NCI-H2227 (cell line): ENCODE results near the gene PCDHGA11.
"Not testable (repeated sequence)": the region's sequence is repeated elsewhere in the genome, so short reads cannot be mapped to it uniquely, and the experiment has no call there.

Source experiments
- DNase-seq: peaks from one replicate; lab custom pipeline; 2025; ENCODE audit not compliant: unreplicated experiment; lab: John Stamatoyannopoulos, UW

PCDHGA11 gene

GRCh38 chr5:141420855-141421488 is at the start of gene PCDHGA11:
Gene PCDHGA11 (plus strand): TSS chr5:141421051. CDS start chr5:141421228, 177 bp downstream.
- DNase-seq = peak; percentile 24

- DNase-seq = no peak
These were observed 49.0 kb upstream of the PCDHGA11 start for GRCh38 chr5:141371572-141372475.

GRCh38 chr5:141373673-141374317 is 47.1 kb upstream of the PCDHGA11 start, which contains the start of gene PCDHGA6:
Gene PCDHGA6 (plus strand): TSS chr5:141373891. CDS start chr5:141374084, 193 bp downstream.
- no peak for DNase-seq

- no peak for DNase-seq
These were observed 46.2 kb upstream of the PCDHGA11 start for GRCh38 chr5:141374627-141375026.

- not testable (repeated sequence) for DNase-seq
These were observed 45.3 kb upstream of the PCDHGA11 start for GRCh38 chr5:141375444-141376155.

GRCh38 chr5:141382469-141383294 is 38.2 kb upstream of the PCDHGA11 start, which contains the start of gene PCDHGA7:
Gene PCDHGA7 (plus strand): TSS chr5:141382742. CDS start chr5:141382900, 158 bp downstream.
- DNase-seq = peak; percentile 50

- no peak for DNase-seq
These were observed 37.5 kb upstream of the PCDHGA11 start for GRCh38 chr5:141383345-141383744.

GRCh38 chr5:141384471-141385267 is 36.2 kb upstream of the PCDHGA11 start:
- DNase-seq = no peak

- DNase-seq = not testable (repeated sequence)
These were observed 33.1 kb upstream of the PCDHGA11 start, which contains the start of gene PCDHGB4 for GRCh38 chr5:141387557-141388311. Gene PCDHGB4 (plus strand): TSS chr5:141387698. CDS start chr5:141387885, 187 bp downstream.

GRCh38 chr5:141388661-141389060 is 32.2 kb upstream of the PCDHGA11 start:
- no peak for DNase-seq

GRCh38 chr5:141389153-141390042 is 31.5 kb upstream of the PCDHGA11 start:
- DNase-seq = no peak

GRCh38 chr5:141392429-141393198 is 28.2 kb upstream of the PCDHGA11 start, which contains the start of gene PCDHGA8:
Gene PCDHGA8 (plus strand): TSS chr5:141392633. CDS start chr5:141392814, 181 bp downstream.
- no peak for DNase-seq

- DNase-seq = no peak
These were observed 27.6 kb upstream of the PCDHGA11 start for GRCh38 chr5:141393267-141393666.

GRCh38 chr5:141394401-141395187 is 26.3 kb upstream of the PCDHGA11 start:
- not testable (repeated sequence) for DNase-seq

GRCh38 chr5:141397756-141398551 is 22.9 kb upstream of the PCDHGA11 start, which contains the start of gene PCDHGB5:
Gene PCDHGB5 (plus strand): TSS chr5:141397947. CDS start chr5:141398128, 181 bp downstream.
- peak; percentile 1 for DNase-seq
